Activated naive CD4-positive, alpha-beta T cell treated with anti-CD3 and anti-CD28 coated beads, Interleukin-2, amount 50 U/mL, for 16 hours (primary cell): ENCODE data around the gene LRMDA.
"Not testable (repeated sequence)": the region's sequence is repeated elsewhere in the genome, so short reads cannot be mapped to it uniquely, and the experiment has no call there.

Experiments
- DNase-seq: peaks from one replicate; pipeline ENCODE4 v3.0.0-alpha.2; 2020

LRMDA gene

GRCh38 chr10:76115471-76116155, 684.2 kb downstream of the LRMDA start:
- DNase-seq = no peak

- no peak for DNase-seq
These were observed 685.1 kb downstream of the LRMDA start for GRCh38 chr10:76116523-76116922.

DNA sequence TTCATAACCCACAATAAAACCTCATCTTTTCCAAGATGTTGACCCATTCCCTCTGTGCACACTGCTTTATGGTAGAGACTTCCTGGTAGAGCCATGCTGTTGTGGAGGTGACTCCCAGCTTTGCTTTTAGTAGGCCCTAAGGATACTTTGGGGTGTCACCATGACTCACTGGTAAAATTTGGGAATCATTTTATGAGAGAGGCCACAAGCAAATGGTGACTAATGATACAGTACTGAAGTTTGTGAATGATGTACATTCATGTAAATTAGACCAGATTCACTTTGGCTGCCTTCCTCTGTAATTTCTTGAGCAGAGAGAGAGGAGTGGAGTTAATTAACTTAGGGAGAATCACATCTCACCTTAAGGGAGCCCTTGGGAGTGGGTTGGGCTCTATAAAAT, 686.5 kb downstream of the LRMDA start:
- no peak for DNase-seq

DNA sequence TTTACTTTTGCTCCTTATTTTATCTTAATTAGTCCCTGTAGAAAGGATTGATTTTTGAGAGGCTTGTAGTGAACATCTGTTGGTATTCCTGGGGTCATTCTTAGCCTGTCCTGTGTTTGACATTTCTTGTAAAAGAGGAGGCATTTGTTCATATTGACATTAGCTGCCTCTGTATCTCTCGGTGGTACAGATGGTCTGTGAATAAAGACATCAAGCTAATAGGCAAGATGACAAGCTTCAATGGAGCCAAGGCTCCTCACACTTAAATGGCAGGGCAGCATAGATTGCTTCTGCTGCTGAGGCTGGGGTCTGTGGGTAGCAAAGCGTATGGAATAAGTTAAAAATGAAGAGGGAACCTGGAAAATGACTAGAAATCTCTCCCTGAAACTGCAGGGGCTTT, 687.6 kb downstream of the LRMDA start:
- DNase-seq = no peak

DNA sequence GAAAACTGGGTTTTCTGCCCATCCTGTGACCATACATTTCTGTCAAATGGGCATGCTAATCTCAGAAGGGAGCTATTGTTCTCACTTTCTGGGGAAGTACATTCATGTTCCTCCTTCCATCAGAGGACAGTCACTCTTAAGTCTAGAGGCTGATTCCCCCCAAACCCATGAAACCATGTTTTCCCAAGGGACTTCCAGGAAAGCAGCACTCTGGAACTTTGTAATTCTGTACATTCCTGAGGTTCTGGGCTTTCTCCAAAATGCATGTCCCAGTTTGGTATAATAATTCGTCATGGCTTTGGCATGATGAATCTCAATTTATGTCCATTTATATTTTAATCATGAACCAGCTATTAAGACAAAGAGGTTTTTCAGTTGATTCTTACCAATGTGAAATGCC, 688.1 kb downstream of the LRMDA start:
- no peak for DNase-seq

GRCh38 chr10:76122056-76122455, 690.6 kb downstream of the LRMDA start:
- no peak for DNase-seq

- no peak for DNase-seq
These were observed 692.9 kb downstream of the LRMDA start for GRCh38 chr10:76124280-76124679.

GRCh38 chr10:76125900-76126299, 694.5 kb downstream of the LRMDA start:
- no peak for DNase-seq

- no peak for DNase-seq
These were observed 695.4 kb downstream of the LRMDA start for GRCh38 chr10:76126607-76127527.

- DNase-seq = no peak
These were observed 696.7 kb downstream of the LRMDA start for GRCh38 chr10:76127984-76128589.

DNA sequence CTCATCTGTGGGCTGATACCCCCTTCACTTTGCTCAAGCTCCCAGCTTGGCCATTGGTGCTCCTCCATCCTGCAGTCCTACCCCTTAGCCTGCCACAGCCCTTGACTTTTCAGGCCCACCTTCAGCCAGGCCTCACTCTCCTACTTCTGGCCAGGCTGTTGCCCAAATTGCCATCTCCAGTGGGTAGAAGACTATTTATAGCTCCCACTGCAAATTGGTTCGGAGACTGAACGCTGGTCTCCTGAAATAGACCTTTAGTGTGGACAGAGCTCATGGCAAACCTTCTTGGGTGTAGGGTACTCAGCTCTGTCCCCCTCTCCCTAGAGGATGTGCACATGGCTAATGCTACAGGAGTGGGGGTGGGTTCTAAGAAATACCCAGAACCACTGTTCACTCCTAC, 697.8 kb downstream of the LRMDA start:
- DNase-seq = no peak

GRCh38 chr10:76130892-76131291, 699.5 kb downstream of the LRMDA start:
- DNase-seq = no peak

- no peak for DNase-seq
These were observed 702.3 kb downstream of the LRMDA start for GRCh38 chr10:76133597-76134255.

DNA sequence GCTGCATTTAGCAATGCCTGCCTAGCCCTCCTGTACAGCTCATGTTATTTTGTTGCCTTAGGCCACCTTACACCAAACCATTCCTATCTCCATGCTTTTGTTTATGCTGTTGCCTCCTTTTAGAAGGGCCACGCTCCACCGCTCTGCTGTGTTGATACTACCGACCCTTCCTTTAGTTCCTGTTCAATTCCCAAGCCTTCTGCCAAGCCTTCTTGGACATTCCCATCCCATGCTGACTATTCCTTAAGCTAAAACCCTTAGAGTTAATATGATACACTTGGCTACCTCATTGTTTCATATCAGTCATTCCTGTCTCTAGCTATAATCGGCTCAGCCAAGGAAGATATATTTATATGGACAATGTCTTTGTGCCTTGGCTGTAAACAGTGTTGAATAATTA, 705.5 kb downstream of the LRMDA start:
- DNase-seq = no peak

DNA sequence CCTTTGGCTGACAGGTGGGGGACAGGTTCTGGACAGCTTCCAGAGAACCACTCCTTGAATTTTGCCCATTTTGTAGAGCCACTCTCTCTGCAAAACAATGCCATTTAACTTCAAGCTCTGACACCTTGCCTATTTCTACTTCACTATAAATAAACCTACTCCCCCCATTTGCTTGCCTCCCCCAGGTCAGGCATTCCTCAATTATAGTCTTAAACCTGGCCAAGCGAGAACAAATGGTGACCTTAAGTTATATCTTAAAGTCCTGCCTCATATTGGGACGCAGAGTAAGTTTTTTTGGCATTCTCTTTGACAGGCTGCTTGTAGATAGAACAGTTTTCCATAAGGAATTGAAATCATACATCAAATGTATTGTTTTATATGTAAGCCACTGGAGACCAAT, 706.9 kb downstream of the LRMDA start:
- no peak for DNase-seq

- DNase-seq = no peak
These were observed 707.5 kb downstream of the LRMDA start for GRCh38 chr10:76138906-76139305.

- DNase-seq = no peak
These were observed 708.0 kb downstream of the LRMDA start for GRCh38 chr10:76139431-76139830.

DNA sequence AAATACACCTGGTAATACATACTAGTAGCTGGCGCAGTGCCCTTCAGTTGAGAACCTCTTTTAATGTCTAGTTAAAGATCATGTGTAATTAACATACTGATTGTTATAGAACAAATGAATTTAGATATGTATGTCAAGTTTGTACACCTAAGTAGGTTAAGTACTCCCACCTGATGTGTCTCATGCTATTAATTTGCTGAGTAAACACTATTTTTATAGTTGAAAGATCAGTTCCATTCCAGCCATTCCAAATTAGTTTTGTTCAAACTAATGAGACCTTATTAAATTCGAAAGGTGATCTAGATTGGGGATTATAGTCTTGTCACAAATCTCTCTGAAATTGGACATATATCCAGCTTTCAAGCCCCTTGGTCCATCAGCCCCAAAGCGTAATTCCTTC, 710.0 kb downstream of the LRMDA start:
- DNase-seq = no peak

GRCh38 chr10:76148217-76148616, 716.8 kb downstream of the LRMDA start:
- not testable (repeated sequence) for DNase-seq

GRCh38 chr10:76149182-76149581, 717.8 kb downstream of the LRMDA start:
- no peak for DNase-seq

GRCh38 chr10:76149602-76150138, 718.2 kb downstream of the LRMDA start:
- no peak for DNase-seq

- DNase-seq = no peak
These were observed 718.9 kb downstream of the LRMDA start for GRCh38 chr10:76150139-76150875.
